A549 (cell line): Measurements from ENCODE around the gene TOM1L1. TPM values are rescaled to one million over a fixed set of nuclear protein-coding genes. Genes with fewer than 3 reads are reported as not detected.
A peak's percentile ranks its signal among the peaks of the same experiment; 100 is the strongest.

ENCODE experiments used
- ATAC-seq, 2 experiments: fragments of 200-7000 bp in 1 of 2; fragments of >200 bp in 1 of 2; cut with Nextera tagmentation in 1 of 2; cut with Tn5 transposase in 1 of 2; 3 replicates each; pipeline versions ENCODE4 v1.8.0 to v1.9.1; 2018 to 2020; ENCODE audit warnings: mild to moderate bottlenecking in 1 of 2, moderate library complexity in 1 of 2
- CTCF ChIA-PET: fragments of 300-600 bp; sonication (Branson Sonifier 250); formaldehyde crosslinking; extraction: SDS; loops from one replicate; lab custom pipeline; 2021; ENCODE audit warnings: antibody characterized with exemption, inconsistent platforms; lab: Yijun Ruan, JAX
- POLR2A ChIA-PET: fragments of 350-600 bp; formaldehyde crosslinking; extraction: SDS; loops from one replicate; lab custom pipeline; 2021; ENCODE audit warnings: antibody characterized with exemption, inconsistent platforms; lab: Yijun Ruan, JAX
- DNase-seq, 2 experiments: peaks; one replicate each; pipeline versions ENCODE4 v3.0.0 to v3.0.0-alpha.2; 2011 to 2016; ENCODE audit warnings: low read depth in 1 of 2, low spot score in 1 of 2
- FAIRE-seq: peaks from 2 replicates; lab custom pipeline; 2011; peaks lifted over from hg19 to GRCh38; lab: Jason Lieb, UNC
- H3K27ac ChIP-seq, 2 experiments: fragments of >200 bp; sonication (Bioruptor Twin); formaldehyde crosslinking; 3 replicates each; pipeline ENCODE4 v1.5.1; 2016 to 2017
- H3K4me1 ChIP-seq: fragments of >200 bp; sonication (Bioruptor Twin); formaldehyde crosslinking; 3 replicates; pipeline ENCODE4 v1.6.1; 2016
- H3K4me2 ChIP-seq: fragments of >200 bp; sonication (Bioruptor Twin); formaldehyde crosslinking; 3 replicates; pipeline ENCODE4 v1.6.1; 2016
- H3K4me3 ChIP-seq: fragments of >200 bp; sonication (Bioruptor Twin); formaldehyde crosslinking; 3 replicates; pipeline ENCODE4 v1.5.1; 2016
- H3K9me3 ChIP-seq: fragments of >200 bp; sonication (Bioruptor Twin); formaldehyde crosslinking; 3 replicates; pipeline ENCODE4 v1.6.1; 2016
- BHLHE40 ChIP-seq: IDR thresholded peaks from 2 replicates; pipeline ENCODE4 v1.6.1; 2012; ENCODE audit warnings: low read depth, low read length, inconsistent platforms
- CHD2 ChIP-seq: fragments of 150-350 bp; IDR thresholded peaks from 2 replicates; pipeline ENCODE4 v1.6.1; 2014; ENCODE audit warnings: low read length; ENCODE audit not compliant: partially characterized antibody
- EHMT2 ChIP-seq: fragments of 200-600 bp; sonication (generic); IDR thresholded peaks from 2 replicates; pipeline ENCODE4 v1.6.1; 2016; ENCODE audit warnings: antibody characterized with exemption, low read depth, mild to moderate bottlenecking, moderate library complexity
- EP300 ChIP-seq, 2 experiments: fragments of >200 bp; sonication (Bioruptor Twin); formaldehyde crosslinking; IDR thresholded peaks; 2 replicates in 1 of 2; 3 replicates in 1 of 2; pipeline ENCODE4 v1.6.1; 2016 to 2017
- KDM1A ChIP-seq: fragments of 200-600 bp; sonication (generic); IDR thresholded peaks from 2 replicates; pipeline ENCODE4 v1.6.1; 2016; ENCODE audit warnings: low read depth, mild to moderate bottlenecking
- KDM5A ChIP-seq: fragments of 200-600 bp; sonication (generic); IDR thresholded peaks from 2 replicates; pipeline ENCODE4 v1.6.1; 2016; ENCODE audit warnings: antibody characterized with exemption, mild to moderate bottlenecking
- MAZ ChIP-seq: fragments of 150-350 bp; IDR thresholded peaks from 2 replicates; pipeline ENCODE4 v1.6.1; 2014; ENCODE audit warnings: antibody characterized with exemption, low read depth, low read length, borderline replicate concordance
- NPAS2 ChIP-seq: fragments of 250-450 bp; sonication (Bioruptor Pico); IDR thresholded peaks from 2 replicates; pipeline ENCODE4 v1.8.0; 2022; ENCODE audit warnings: mild to moderate bottlenecking, moderate library complexity, borderline replicate concordance
- RARB ChIP-seq: fragments of 250-450 bp; sonication (Bioruptor Pico); IDR thresholded peaks from 2 replicates; pipeline ENCODE4 v1.8.0; 2021; ENCODE audit warnings: mild to moderate bottlenecking, moderate library complexity
- ZSCAN20 ChIP-seq: fragments of 250-450 bp; sonication (Bioruptor Pico); IDR thresholded peaks from 2 replicates; pipeline ENCODE4 v1.8.0; 2022; ENCODE audit warnings: mild to moderate bottlenecking, moderate library complexity
- WGBS: methylation state at CpG from one replicate; pipeline ENCODE4 v1.1.6; 2017; ENCODE audit errors: missing lambda C conversion rate; 5-methylcytosine and 5-hydroxymethylcytosine counted together
- polyA plus RNA-seq, 4 experiments: library from polyadenylated mRNA; depleted of rRNA in 3 of 4; stranded (reverse); fragments of >200 nt; fragmentation: RNase III in 1 of 4; extraction: RNeasy Plus Mini Kit Qiagen cat#74134 plus additional on column Dnase treatment in 1 of 4; gene quantifications; 2 replicates in 3 of 4; 3 replicates in 1 of 4; pipeline ENCODE4 v1.2.3, GENCODE V29; 2011 to 2017
- TF ChIP-seq, protein P1 (sequence below): fragments of 250-450 bp; sonication (Bioruptor Pico); IDR thresholded peaks from 2 replicates; pipeline ENCODE4 v1.5.0; 2021; ENCODE audit warnings: mild to moderate bottlenecking, moderate library complexity, borderline replicate concordance
- TF ChIP-seq, protein P2 (sequence below): fragments of >200 bp; sonication (Bioruptor Twin); formaldehyde crosslinking; IDR thresholded peaks from 3 replicates; pipeline ENCODE4 v1.6.1; 2016

Gene TOM1L1
- polyA plus RNA-seq, 2 of the 4 experiments (the other 2 are of a cell fraction): 53.4 to 117 TPM

DNA sequence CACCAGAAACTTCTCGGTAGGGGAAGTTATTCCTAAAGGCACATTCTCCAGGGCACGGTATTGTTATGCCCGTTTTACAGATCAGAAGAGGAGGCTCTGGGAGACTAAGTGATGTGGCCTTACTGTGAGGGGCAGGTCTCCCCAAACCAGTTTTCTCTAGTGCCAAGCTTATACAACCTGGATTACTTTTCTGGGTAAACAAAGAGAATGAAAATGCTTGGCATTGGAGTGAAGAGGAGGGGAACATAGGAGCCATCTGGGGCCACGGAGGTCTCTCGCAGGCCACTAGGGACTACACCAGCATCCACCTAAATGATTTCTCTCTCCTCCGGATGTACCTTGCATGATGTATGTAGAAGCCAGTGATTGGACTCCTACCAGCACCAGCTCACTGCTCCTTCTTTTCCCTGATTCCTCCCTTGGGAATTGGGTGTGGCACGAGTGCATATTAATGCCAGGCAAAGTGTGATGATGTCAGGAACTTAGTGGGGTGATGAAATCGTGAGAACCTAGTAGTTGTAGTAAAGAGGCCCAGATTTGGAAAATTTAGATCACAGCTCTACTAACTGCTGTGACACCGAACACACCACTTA lies 674 bp downstream of the TOM1L1 start:
- Histone ChIP-seq H3K4me2 (no peak overlapping the region), H3K4me3 (peak overlapping the region; percentile 90), H3K4me1 (peaks cover 4% of the 10 kb centered on the region; the same call in 2 of the 3 replicates), H3K27ac (peak overlapping the region; percentile 87 to 91; a peak in 5 of 6 replicates), H3K9me3 (no peaks in the 10 kb centered on the region)
- FAIRE-seq (no peak), ATAC-seq (peak; percentile 57 to 64), DNase-seq (peak; percentile 57 to 83)
- CTCF ChIA-PET: interaction anchor here (1.4 to 1.9 kb wide), 2 partner anchors 10 to 15 kb away, joined by 3 to 7 read pairs; no protein-coding TSS in a partner anchor
- WGBS: 11% methylated on average over 9 of the region's 9 CpGs
- TF ChIP-seq BHLHE40: peak; percentile 21; the same call in 1 of the 2 replicates
- TF ChIP-seq, protein P1, sequence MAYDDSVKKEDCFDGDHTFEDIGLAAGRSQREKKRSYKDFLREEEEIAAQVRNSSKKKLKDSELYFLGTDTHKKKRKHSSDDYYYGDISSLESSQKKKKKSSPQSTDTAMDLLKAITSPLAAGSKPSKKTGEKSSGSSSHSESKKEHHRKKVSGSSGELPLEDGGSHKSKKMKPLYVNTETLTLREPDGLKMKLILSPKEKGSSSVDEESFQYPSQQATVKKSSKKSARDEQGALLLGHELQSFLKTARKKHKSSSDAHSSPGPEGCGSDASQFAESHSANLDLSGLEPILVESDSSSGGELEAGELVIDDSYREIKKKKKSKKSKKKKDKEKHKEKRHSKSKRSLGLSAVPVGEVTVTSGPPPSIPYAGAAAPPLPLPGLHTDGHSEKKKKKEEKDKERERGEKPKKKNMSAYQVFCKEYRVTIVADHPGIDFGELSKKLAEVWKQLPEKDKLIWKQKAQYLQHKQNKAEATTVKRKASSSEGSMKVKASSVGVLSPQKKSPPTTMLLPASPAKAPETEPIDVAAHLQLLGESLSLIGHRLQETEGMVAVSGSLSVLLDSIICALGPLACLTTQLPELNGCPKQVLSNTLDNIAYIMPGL (CRISPR knock-in tag): no peak
- no peak for TF ChIP-seq RARB (CRISPR knock-in tag)
- TF ChIP-seq, all 56 proteins: peak for 1
- POLR2A ChIA-PET: no interaction called here

DNA sequence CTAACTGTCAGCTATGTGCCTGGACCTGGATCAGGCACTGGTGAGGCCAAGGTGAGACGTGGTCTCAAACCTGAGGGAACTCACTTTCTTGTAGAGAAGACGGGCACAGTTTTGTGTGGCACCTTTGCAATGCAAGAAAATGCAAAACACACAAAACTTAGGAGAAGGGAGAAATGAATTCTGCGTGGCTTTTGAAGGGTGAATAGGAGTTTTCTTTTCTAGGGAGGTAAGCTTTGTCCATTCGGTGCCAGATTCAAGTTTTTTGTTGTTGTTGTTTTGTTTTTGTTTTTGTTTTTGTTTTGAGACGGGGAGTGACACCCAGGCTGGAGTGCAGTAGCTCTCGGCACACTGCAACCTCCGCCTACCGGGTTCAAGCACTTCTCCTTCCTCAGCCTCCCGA lies 1.4 kb downstream of the TOM1L1 start:
- FAIRE-seq: no peak
- Histone ChIP-seq H3K9me3 (no peaks in the 10 kb centered on the region), H3K4me3 (peak overlapping the region; percentile 90), H3K27ac (peak overlapping the region; percentile 87 to 91; a peak in 5 of 6 replicates), H3K4me2 (no peak overlapping the region), H3K4me1 (peaks cover 4% of the 10 kb centered on the region; the same call in 2 of the 3 replicates)
- 93% methylated on average over 9 of the region's 9 CpGs for WGBS
- CTCF ChIA-PET: interaction anchor here (1.9 kb wide), 1 partner anchor 11 kb away, joined by 7 read pairs; no protein-coding TSS in a partner anchor
- TF ChIP-seq EHMT2 (no peak), KDM5A (no peak), KDM1A (no peak), ZSCAN20 (no peak)
- TF ChIP-seq, protein P1 (CRISPR knock-in tag): no peak
- ATAC-seq: no peak
- no peak for DNase-seq
- POLR2A ChIA-PET: no interaction called here

DNA sequence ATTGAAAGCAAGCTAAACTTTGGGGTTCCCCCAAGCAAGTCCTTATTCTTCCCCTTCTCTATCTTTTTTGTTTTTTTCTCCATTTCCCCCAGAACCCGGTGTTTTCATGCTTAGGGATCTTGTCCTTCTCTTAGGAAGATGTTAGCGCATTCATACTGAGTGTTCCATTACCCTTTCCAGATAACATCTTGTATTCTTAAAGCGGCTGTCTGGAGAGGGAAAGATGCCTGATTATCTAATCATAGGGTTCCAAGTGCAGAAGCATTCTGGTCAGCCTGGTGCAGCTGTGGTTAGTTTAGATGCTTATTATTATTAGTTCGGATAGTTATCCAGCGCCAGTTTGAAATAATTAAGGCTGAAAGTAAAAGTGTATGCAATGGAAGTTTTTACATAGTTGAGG lies 2.0 kb downstream of the TOM1L1 start:
- ChIA-PET POLR2A (no interaction called here), CTCF (interaction anchor here (1.0 to 1.9 kb wide), 2 partner anchors 11 to 17 kb away, joined by 3 to 7 read pairs; no protein-coding TSS in a partner anchor)
- Histone ChIP-seq H3K9me3 (no peaks in the 10 kb centered on the region), H3K4me2 (no peak overlapping the region), H3K27ac (0 out of 6 replicates have a peak overlapping the region, but pooled peaks of 1 of the 2 experiments have one; percentile 87), H3K4me3 (no peak overlapping the region), H3K4me1 (peaks cover 4% of the 10 kb centered on the region; the same call in 2 of the 3 replicates)
- DNase-seq (no peak), FAIRE-seq (no peak), ATAC-seq (no peak)
- TF ChIP-seq, protein P2, sequence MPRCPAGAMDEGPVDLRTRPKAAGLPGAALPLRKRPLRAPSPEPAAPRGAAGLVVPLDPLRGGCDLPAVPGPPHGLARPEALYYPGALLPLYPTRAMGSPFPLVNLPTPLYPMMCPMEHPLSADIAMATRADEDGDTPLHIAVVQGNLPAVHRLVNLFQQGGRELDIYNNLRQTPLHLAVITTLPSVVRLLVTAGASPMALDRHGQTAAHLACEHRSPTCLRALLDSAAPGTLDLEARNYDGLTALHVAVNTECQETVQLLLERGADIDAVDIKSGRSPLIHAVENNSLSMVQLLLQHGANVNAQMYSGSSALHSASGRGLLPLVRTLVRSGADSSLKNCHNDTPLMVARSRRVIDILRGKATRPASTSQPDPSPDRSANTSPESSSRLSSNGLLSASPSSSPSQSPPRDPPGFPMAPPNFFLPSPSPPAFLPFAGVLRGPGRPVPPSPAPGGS: no peak
- TF ChIP-seq CHD2 (no peak), MAZ (no peak), EP300 (IDR thresholded peaks at IDR 0.05) (no peak), NPAS2 (CRISPR knock-in tag) (no peak)
- 93% methylated on average over 5 of the region's 5 CpGs for WGBS
